Forelimb muscle (tissue), 1 donor: ENCODE data around the gene MAPK7. TPM values are rescaled to one million over a fixed set of nuclear protein-coding genes. Genes with fewer than 3 reads are reported as not detected.

Experiments used
- DNase-seq: peaks from one replicate; pipeline ENCODE4 v3.0.0-alpha.2; 2013; ENCODE audit warnings: low read depth
- polyA plus RNA-seq: library from polyadenylated mRNA; unstranded; fragments of 120-200 nt; gene quantifications from one replicate; pipeline ENCODE4 v1.2.1, GENCODE V29; 2013; ENCODE audit not compliant: insufficient read length

The MAPK7 gene
- polyA plus RNA-seq, 1 donor = 22.4 TPM

DNA sequence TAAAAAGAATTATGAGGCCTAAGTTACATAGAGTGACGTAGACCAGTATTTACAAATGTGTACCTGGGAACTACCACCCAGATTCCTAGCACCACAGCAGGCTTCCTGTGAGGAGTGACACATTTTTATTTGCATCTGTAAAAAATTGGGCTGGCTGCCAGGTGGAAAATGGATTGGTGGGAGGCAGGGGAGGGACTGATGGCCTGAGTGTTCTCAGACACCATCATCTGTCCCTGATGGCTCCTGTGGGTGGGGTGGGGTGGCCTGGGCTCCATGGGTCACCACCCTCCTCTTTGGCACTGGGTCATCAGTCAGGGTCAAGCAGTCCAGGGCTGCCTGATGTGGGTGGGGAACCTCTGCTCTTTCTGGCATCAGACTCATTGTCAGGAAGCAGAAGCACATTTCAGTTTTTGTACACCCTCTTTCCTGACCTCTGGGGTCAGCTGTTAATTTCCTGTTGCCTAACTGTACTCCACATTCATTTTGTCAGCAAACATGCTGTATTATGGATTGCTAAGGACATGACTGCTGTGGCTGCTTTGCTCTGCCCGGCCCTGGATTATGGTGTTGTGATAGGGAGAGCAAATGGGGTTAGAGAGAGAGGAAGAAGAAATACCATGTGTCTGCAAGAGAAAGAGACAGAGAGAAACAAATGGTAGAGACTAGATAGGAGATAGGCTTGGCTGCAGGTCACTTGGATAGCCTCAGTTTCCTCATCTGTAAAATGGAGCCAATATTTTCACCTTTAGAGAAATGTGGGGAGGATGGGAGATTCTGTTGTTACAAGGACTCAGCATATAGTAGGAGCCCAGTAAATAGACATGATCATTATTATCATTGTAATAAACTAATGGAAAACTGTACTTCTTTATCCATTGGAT, 20.2 kb downstream of the MAPK7 start:
- no peak for DNase-seq

DNA sequence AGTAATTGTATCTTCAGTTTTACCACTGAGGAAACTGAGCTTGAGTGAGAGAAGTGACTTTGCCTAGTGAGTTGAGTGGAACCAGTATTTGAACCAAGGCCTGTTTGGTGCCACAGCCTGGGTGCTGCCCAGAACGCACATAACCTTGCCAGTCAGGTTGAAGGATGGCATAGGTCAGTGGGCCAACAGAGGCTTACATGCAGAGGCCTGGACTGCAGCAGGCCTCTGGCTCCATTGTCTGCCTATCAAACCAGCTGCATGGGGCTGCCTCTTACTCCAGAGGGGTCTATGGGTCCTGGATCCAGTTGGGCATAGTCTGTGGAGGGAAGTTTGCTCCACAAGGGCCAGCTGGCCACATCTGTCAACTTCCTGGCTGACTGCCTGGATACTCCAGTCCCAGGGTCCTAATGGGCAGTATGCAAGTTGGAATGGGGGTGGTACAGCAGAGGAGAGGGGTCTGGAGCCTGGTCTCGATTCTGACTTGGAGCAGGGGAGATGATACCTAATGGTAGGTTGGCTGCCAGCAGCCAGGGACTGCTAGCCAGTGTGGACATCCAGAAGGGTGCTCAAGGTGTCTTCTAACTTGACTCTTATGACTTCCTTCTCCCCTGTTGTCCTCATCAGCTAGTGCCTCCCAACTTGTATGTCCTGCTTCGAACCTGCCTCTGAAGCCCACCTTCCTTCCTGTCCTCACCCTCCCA, 21.6 kb downstream of the MAPK7 start:
- DNase-seq = no peak

DNA sequence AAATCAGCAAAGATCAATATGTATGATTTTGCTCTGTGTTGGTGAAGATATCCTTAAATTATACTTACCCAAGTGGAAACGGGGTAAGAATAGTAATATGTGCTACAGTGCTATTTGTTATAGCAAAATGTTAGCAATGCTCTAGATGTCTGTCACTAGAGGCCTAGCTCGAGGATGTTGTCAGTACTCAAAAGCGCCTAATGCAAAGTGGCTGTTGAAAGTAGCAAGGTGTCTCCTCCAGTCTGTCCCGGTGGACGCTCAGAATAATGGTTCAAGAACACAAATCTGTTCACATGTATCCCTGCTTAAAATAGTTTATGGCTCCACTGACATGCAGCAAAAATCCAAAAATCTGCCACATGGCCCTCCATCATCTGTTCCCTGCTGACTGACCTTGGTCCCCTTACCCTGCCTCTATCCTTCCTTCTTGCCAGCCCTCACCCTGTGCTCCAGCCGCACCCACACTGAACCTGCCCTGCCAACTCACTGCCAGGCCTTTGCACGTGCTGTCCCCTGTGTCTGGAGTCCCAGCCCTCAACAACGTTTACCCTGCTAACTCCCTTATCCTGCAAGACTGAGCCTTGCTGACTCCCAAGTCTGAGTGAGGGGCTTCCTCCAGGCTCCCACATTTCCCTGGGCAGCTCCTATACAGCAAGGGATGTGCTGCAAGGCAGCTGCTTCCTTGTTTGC, 23.2 kb downstream of the MAPK7 start:
- DNase-seq = no peak

DNA sequence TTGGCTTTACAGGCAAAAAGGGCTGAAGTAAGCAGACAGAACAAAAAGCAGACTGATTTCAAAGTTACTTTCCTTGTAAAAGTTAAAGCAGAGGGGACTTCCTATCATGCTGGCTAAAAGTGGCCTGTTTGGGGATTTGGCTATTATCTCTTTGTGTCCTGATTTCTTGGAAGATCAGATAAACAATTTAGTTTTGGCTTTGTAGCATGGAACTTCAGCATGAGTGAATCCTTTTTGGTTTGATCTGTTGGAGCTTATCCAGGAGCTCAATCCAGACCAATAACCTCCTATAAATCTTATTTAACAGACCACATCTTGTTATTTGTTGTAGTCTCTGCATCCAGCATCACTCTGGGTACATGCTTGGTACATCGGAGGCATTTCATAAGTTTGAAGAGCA, 23.9 kb downstream of the MAPK7 start:
- no peak for DNase-seq

DNA sequence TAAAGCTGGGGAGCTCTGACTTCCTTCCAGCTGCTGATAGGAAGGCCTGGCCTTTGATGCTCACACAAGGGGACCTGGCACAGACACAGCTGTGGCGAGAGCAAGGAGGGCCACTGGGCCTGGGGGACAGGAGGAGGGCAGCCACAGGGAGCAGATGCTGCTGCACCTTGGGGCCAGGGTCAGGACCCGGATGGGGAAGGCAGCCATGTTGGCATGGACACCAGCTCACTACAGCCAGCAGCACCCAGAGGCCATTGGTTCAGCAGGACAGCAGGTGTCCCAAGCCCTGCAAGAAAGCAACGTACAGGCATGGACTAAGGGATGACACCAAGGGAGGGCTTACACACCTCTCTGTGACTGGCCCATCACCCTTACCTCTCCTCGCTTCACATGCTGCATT, 24.7 kb downstream of the MAPK7 start:
- DNase-seq = no peak

DNA sequence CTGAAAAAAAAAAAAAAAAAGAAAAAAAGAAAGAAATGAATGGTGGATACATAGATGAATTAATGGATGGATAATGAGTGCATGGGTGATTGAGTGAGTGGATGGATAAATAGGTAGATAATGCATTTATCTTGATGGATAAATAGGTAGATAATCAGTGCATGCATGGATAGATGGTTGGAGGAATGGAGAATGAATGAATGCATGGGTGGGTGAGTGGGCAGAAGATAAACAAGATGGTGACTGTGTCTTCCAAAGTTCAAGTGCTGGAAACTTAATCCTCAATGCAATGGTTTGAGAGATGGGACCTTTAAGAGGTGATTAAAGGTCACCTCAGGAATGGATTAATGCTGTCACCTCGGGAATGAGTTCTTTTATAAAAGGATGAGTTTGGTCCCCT, 26.0 kb downstream of the MAPK7 start:
- no peak for DNase-seq

DNA sequence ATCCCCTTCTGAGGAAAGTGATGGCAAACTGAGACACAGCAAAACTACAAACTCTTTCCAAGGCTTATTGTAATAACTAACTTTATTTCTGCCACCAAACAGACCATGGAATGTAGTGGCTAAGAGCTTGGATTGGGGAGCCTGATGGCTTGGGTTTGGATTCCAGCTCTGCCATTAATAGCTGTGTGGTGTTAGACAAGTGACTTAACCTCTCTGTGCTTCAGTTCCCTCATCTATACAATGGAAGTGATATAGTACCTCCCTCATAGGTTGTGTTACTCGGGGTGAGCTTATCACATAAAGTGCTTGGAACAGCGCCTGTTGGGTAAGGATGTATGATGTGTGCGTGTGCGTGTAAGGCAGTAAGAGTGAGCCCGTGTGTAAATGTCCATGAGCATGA, 26.8 kb downstream of the MAPK7 start:
- no peak for DNase-seq

DNA sequence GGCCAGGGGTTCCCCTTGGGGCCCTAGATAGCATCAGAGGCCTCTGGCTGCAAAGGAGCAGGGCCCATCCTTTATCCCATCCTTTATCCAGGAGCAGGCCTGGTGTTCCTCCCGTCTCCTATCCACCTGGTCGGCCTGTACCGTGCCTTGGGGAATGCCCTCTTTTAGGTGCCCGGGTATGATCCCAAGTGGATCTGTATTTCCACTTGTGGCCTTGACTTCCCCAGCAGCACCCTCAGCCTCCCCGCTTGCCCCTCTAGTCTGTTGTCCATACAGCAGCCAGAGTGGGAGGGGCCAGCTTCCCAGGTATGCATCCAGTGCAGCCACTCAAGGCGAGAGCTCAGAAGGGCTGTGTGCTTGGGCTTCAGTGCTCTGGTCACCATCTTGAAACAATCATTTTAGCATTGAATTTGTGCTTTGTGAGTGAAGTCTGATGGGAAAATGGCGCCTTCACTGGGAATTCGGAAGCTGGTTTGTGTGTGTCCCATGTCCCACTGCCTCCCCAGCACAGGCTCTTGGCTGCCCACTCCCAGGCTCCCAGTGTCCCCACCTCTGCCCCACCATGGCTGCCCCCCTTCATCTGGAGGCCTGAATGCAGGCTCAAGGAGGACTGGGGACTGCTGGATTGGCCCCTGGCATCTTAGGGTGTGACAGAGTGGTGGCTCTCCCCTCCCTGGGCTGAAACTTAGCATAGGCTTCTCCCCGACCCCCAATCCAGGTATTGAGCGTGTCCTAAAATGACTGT, 29.5 kb downstream of the MAPK7 start:
- DNase-seq = no peak

DNA sequence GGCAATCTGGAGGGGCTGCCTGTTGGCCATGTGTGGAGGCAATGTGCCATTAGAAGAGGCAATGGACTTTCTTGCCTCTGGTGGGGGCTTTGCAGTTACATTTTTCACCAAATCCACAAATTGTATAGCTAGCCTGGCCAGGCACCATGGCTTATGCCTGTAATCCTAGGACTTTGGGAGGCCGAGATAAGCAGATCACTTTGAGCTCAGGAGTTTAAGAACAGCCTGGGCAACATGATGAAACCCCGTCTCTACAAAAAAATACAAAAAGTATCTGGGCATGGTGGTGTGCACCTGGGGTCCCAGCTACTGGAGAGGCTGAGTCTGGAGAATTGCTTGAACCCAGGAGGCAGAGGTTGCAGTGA, 30.0 kb downstream of the MAPK7 start:
- no peak for DNase-seq

DNA sequence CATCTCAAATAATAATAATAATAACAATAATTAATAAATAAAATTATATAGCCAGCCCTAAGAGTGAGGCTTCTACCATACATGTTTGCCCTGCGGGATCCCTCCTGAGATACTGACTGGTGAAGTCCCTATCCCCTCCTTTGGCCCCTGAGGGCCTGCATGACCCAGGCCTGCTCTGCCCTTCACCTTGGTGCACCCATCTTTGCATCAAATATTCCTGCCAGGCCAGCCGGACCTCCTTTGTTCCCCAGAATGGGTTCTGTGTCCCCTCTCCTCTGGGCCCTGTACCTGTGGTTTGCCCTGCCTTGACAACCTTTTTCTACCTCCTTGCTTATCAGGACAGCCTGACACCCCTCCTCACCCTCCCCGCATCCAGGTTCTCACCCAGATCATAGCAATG, 30.8 kb downstream of the MAPK7 start:
- no peak for DNase-seq

DNA sequence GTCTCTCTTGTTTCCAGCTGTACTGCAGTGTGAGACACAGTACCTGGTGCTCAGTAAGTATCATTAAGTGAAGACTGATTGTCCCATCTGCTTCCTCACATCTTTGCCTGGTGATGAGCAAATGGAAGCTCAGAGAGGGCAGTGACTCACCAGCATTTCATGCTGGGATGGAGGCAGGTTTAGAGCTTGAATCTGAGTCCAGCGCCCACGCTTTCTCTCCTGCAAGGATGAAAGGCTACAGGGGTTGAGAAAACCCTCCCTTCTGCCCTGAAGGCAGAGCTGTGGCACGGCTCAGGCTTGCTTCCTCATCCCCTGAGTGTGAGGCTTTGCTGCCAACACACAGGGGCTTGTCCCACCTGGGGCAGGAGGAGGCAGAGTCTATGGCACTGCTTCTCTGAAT, 31.2 kb downstream of the MAPK7 start:
- DNase-seq = no peak

DNA sequence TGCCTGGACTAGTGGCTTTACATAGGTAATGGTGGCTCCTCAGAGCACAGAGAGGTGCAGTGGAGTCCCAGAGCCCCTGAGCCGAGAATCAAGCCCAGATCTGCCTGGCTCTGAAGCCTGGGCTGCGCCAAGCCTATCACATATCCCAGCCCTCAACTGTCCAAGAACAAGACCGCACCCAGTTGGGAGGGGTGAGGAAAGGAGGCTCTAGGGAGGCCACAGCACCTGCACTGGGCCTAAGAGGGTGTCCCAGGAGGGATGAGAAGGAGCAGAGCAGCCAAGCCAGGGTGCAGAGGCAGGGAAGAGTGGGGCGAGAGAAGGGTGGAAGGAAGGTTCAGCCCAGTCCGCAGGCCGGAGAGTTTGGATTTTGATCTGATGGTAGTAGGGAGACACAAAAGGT, 31.8 kb downstream of the MAPK7 start:
- DNase-seq = no peak

DNA sequence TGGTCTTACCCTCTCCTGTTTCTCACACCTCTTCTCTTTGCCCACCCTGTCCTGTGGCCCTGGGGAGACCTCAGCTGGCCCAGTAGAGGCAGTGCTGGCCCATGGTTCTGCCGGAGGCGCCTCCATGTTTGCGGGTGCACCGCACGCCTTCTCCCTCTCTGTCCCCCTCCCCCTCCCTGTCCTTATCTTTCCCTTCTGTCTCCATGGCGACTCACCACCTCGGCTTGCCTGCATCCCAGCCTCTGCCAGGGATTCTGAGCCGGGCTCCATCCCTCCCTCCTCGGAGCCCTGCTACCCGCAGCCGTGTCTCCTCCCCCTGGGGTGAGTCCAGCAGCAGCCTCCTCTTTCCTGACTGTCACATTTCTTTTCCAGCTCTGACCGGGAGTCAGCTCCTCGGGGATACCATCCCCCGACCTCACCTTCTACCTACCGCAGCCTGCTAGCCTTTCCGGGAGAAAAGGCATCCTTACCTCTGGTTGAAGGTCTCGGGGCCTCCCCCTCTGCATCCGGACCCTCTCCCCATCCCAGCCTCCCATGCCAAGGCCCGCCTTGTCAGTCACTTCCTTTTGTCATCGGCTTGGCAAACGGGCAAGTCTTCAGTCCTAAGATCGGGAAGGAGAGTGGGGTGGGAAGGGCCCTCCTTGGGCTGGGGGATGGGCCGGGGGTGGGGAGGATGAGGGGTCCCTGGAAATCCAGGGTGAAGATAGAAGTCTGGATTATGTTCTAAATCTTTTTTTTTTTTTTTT, 32.8 kb downstream of the MAPK7 start, which contains the start of gene RNF112:
Gene RNF112 (plus strand): TSS at position 358 of the 746 bp plus-strand sequence. CDS start 177 bp downstream, at position 535.
- no peak for DNase-seq

DNA sequence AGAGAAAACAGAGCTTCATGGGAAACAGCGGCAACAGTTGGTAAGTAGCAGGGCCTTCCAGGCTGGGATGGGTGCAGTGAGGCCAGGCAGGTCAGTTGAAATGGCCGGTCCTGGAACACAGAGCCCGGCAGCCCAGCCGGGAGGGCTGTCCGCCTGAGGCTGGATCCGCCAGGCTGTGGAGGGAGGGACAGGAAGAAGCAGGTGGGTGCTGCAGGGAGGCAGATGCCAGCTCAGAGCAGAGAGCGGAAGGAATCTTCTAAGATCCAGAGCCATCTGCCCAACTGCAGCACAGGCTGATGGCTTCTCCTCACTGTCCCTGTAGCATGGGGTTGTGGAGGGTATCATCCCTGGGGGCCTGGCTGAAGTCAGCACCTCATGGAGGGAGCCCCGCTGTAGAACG, 33.3 kb downstream of the MAPK7 start:
- DNase-seq = no peak

DNA sequence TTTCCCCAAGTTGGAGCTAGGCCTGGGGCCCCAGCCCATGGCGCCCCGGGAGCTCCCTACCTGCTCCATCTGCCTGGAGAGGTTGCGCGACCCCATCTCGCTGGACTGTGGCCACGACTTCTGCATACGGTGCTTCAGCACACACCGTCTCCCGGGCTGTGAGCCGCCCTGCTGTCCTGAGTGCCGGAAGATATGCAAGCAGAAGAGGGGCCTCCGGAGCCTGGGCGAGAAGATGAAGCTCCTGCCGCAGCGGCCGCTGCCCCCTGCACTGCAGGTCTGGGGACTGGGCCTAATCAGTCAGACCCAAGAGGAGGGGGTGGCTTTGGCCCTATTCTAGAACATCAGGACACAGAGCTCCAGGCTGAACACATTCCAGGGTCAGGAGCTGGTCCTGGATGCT, 34.2 kb downstream of the MAPK7 start:
- no peak for DNase-seq

DNA sequence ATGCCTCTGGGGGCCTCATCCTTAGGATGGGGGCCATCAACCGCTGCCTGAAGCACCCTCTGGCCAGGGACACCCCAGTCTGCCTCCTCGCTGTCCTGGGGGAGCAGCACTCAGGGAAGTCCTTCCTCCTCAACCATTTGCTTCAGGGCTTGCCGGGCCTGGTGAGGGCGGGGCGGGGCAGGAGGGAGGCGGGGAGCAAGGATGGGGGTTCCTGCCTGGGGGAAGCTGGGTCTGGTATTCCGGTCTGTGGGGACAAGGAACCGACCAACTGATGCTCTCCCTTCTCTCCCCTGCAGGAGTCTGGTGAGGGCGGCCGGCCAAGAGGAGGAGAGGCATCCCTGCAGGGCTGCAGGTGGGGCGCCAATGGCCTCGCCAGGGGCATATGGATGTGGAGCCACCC, 34.7 kb downstream of the MAPK7 start:
- DNase-seq = no peak

DNA sequence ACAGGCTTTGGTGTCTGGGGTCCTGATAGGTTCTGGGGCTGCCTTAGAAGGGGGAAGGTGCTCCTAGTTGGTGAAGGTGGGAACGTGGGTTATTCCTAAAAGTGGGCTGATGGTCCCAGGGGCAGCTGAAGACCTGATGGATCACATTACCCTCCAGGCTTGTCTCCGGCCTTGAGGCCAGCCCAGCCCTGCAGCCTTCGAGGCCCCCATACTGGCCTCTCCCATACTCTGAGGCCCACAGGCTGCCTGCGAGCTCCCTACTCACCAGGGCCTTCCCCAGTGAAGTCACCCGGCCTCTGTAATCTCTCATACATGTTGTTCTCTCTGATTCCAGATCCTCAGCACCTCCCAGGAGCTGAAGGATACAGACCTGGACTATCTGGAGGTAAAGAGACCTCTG, 35.5 kb downstream of the MAPK7 start:
- no peak for DNase-seq

DNA sequence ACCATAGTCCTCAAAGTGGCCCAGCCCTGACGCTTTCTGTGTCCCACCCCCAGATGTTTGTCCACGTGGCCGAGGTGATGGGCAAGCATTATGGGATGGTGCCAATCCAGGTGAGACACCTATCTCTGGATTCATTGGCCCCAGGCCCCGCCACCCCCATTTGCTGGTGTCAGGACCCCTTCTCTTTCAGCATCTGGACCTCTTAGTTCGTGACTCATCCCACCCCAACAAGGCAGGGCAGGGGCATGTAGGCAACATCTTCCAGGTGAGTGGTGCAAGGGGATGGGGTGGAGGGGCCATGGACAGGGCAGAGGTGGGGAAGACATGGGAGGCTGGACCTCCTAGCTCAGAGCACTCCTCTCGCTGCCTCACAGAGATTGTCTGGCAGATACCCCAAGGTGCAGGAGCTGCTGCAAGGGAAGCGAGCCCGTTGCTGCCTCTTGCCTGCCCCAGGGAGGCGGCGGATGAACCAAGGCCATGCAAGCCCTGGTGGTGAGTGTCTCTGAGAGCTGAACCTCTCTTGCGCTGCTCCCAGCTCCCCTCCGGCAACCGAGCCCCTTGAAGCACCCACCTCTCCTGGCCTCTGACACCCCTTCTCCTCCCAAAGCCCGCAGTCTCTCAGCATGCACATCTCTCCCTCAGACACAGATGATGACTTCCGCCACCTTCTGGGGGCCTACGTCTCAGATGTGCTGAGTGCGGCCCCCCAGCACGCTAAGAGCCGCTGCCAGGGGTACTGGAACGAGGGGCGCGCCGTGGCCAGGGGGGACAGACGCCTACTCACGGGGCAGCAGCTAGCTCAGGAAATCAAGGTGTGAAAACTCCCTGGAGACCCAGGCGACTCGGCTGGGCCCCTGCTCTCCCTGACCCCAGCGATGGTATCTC, 36.3 kb downstream of the MAPK7 start:
- no peak for DNase-seq

DNA sequence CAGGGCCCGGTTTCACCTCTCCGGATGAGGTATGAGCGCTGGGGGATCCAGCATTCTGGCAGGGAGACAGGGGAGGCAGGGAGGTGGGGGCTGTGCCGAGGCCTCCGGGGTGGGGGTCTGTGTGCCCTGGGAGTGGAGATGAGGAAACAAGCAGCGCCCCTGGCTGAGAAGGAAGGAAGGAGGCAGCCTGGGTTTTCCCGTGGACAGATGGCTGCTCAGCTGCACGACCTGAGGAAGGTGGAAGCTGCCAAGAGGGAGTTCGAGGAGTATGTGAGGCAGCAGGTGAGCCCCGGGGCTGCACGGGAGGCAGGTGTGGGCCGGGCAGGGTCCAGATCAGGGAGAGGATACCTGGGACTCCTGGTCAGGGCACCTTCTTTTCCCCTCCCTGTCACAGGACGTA, 37.0 kb downstream of the MAPK7 start:
- DNase-seq = no peak
